ENCODE results near the gene TRERF1. TPM values are rescaled to one million over a fixed set of nuclear protein-coding genes. Genes with fewer than 3 reads are reported as not detected.

TRERF1 gene
- total and polyA plus RNA-seq, 12 donors = 4.7 to 16.6 (median 8.0) TPM

DNA sequence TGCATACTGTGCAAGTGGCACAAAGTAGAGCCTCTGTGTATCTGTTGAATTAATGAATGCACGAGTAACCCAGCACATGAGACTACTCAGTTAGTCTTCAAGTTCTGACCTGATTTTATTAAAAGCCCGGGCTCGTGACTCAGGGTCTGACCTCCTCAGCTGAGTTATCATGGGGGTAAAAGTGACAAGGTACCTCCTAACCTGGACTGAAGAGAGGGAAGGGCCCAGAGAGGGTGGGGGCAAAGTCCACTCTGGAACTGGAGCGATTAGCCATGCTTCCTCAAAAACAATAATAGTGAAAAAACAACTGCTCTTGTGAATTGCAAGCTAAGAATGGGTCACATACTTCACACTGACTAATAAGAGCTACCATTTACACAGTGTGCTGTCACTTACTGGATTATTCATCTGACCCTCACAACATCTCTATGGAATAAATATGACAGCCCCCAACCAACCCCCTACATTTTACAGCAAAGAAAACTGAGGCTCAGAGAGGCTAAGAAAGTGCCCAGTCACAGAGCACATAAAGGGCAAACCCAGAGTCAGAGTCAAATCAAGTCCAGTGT lies 26.7 kb downstream of the TRERF1 start:
- DNase-seq = peak in 1 of 7 donors; percentile 43
- Histone ChIP-seq H3K27ac (no peak overlapping the region), H3K27me3 (no peaks in the 10 kb centered on the region), H3K9me3 (replicated peaks in 1 of 3) (no peaks in the 10 kb centered on the region), H3K4me3 (no peak overlapping the region), H3K36me3 (replicated peaks in 1 of 2) (no peaks in the 10 kb centered on the region), H3K4me1 (replicated peaks in 1 of 2) (peaks cover 13 to 21% of the 10 kb centered on the region in 2 donors)
- TF ChIP-seq, protein P1, sequence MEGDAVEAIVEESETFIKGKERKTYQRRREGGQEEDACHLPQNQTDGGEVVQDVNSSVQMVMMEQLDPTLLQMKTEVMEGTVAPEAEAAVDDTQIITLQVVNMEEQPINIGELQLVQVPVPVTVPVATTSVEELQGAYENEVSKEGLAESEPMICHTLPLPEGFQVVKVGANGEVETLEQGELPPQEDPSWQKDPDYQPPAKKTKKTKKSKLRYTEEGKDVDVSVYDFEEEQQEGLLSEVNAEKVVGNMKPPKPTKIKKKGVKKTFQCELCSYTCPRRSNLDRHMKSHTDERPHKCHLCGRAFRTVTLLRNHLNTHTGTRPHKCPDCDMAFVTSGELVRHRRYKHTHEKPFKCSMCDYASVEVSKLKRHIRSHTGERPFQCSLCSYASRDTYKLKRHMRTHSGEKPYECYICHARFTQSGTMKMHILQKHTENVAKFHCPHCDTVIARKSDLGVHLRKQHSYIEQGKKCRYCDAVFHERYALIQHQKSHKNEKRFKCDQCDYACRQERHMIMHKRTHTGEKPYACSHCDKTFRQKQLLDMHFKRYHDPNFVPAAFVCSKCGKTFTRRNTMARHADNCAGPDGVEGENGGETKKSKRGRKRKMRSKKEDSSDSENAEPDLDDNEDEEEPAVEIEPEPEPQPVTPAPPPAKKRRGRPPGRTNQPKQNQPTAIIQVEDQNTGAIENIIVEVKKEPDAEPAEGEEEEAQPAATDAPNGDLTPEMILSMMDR (IDR thresholded peaks at IDR 0.05) = no peak
- TF ChIP-seq POLR2A (IDR thresholded peaks at IDR 0.05) = no peak
- intact Hi-C loops (cut with DNase I) = no loop called here
- 64 to 76% (median 72%) methylated on average over 4 of the region's 4 CpGs for WGBS, 4 donors

DNA sequence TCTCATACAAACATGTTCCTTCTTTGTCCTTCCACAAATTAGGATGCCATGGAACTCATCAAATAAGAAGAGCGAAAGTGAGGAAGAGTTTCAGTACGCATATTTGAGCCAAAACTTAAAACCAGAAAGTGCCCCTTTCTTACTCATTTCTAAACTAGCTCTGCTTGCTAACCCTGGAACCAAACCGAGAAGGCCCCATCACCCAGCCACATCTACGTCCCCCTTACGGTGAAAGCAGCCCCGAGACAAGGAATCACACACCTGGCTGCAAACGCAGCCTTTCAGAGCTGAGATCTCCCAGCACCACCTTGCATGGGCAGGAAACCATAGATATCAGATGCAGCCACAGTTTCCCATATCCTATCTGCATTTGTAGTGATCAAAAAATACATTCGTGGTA lies 28.5 kb downstream of the TRERF1 start:
- no peak for TF ChIP-seq POLR2A (IDR thresholded peaks at IDR 0.05)
- TF ChIP-seq, protein P1 (IDR thresholded peaks at IDR 0.05) = no peak
- Histone ChIP-seq H3K9me3 (replicated peaks in 1 of 3) (no peaks in the 10 kb centered on the region), H3K4me1 (replicated peaks in 1 of 2) (peaks cover 0 to 5% of the 10 kb centered on the region in 2 donors), H3K27me3 (no peaks in the 10 kb centered on the region), H3K4me3 (no peak overlapping the region), H3K36me3 (replicated peaks in 1 of 2) (no peaks in the 10 kb centered on the region), H3K27ac (no peak overlapping the region)
- peak in 1 of 7 donors; percentile 14 for DNase-seq
- intact Hi-C loops (cut with DNase I) = no loop called here
- 86 to 93% (median 91%) methylated on average over 8 of the region's 8 CpGs for WGBS, 4 donors

DNA sequence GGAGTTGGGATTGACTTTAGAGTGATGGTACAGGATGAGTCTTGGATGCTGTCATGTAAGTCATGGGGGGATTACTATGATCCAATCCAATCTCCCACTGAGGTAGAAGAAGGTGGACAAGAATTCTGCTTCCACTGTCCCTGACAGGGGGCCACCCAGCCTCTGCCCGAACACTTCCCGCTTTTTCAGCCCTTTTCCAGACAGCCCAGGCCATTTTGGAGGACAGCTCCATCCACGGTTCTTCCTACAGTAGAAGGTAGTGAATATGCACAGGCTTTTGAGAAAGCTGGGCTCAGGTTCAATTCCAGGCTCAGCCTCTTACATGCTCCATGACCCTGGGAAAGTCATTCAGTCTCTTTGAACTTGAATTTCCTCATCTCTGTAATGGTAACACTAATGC lies 31.0 kb downstream of the TRERF1 start:
- Histone ChIP-seq H3K4me1 (replicated peaks in 1 of 2) (no peaks in the 10 kb centered on the region), H3K36me3 (replicated peaks in 1 of 2) (no peaks in the 10 kb centered on the region), H3K27me3 (no peaks in the 10 kb centered on the region), H3K4me3 (no peak overlapping the region), H3K9me3 (replicated peaks in 1 of 3) (no peaks in the 10 kb centered on the region), H3K27ac (no peak overlapping the region)
- TF ChIP-seq POLR2A (IDR thresholded peaks at IDR 0.05) = no peak
- TF ChIP-seq, protein P1 (IDR thresholded peaks at IDR 0.05) = no peak
- WGBS, 4 donors = 96 to 100% (median 97%) methylated on average over 3 of the region's 3 CpGs
- no peak for DNase-seq
- intact Hi-C loops (cut with DNase I) = no loop called here

DNA sequence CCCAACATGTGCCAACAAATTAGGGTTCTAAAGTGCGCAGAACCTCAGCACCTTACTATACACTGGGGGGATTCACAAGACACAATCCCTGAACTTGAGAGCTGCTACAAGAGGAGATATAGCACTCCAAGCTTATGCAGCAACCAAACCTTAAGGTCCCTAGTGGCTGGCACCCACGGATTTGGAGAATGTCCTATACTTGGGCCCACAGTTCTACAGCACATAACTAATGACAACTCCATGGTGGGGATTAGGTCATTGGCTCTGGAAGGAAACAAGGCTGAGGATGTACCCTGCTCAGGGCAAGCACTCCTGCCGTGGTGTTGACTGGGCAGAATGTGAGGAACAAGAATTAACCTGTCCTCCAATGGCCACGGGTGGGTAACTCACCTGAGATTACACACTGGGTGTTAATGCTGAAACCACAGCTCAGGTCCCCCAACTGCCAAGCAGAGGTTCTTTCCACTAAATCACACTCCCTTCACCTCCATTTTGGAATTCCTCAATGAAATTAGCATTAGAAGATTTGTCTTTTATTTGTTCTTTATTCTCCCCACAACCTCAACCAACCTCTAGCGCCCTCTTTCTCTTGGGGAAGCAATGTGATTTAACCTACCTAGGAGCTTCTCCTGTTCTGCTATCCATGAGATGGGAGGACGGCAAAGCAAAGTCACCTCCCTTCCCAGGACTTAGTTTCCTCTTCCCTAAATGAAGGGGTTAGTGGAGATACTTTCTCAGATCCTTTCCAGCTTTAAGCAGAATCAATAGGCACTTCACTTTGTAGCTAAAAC lies 32.0 kb downstream of the TRERF1 start:
- peak in 1 of 7 donors; percentile 8 for DNase-seq
- TF ChIP-seq, protein P1 (IDR thresholded peaks at IDR 0.05) = no peak

More for the DNA sequence above, 32.0 kb downstream of the TRERF1 start:
- intact Hi-C loops (cut with DNase I) = no loop called here
- Histone ChIP-seq H3K9me3 (replicated peaks in 1 of 3) (no peaks in the 10 kb centered on the region), H3K4me3 (no peak overlapping the region), H3K27me3 (no peaks in the 10 kb centered on the region), H3K4me1 (replicated peaks in 1 of 2) (no peaks in the 10 kb centered on the region), H3K27ac (no peak overlapping the region), H3K36me3 (replicated peaks in 1 of 2) (no peaks in the 10 kb centered on the region)
- WGBS, 4 donors = 84 to 92% (median 87%) methylated on average over 6 of the region's 6 CpGs
